T-cell (primary cell): Measurements from ENCODE around the gene NUP98. TPM values are rescaled to one million over a fixed set of nuclear protein-coding genes. Genes with fewer than 3 reads are reported as not detected.

Source experiments
- ATAC-seq, 4 experiments: fragments of 200-7000 bp in 3 of 4; fragments of 150-1000 bp in 1 of 4; cut with Tn5 transposase; replicated peaks in 1 of 4; 1 replicate in 3 of 4; 2 replicates in 1 of 4; pipeline ENCODE4 v1.10.0; 2021; ENCODE audit warnings: moderate library complexity in 3 of 4, mild to moderate bottlenecking in 2 of 4, moderate number of reproducible peaks in 1 of 4
- CTCF ChIA-PET, 2 donors: fragments of 300-600 bp; sonication (Branson Sonifier 250); formaldehyde crosslinking; loops; one replicate each; lab custom pipeline; 2022; ENCODE audit warnings: antibody characterized with exemption in 2 of 2; lab: Charles Lee
- POLR2A ChIA-PET, 2 donors: fragments of 300-600 bp; sonication (Branson Sonifier 250); formaldehyde crosslinking; loops; one replicate each; lab custom pipeline; 2022; ENCODE audit warnings: antibody characterized with exemption in 2 of 2; lab: Charles Lee
- DNase-seq, 35 experiments: peaks; one replicate each; pipeline versions ENCODE4 v3.0.0 to v3.0.0-alpha.2; 2013 to 2023
- H3K27ac ChIP-seq: one replicate; pipeline ENCODE4 v1.5.1; 2013; ENCODE audit warnings: low read length
- H3K27me3 ChIP-seq, 2 experiments: replicated peaks in 1 of 2; 1 replicate in 1 of 2; 2 replicates in 1 of 2; pipeline versions ENCODE4 v1.6.1 to v1.7.0; 2013; ENCODE audit warnings: low read length in 1 of 2, mixed read lengths in 1 of 2; ENCODE audit not compliant: control insufficient read depth in 2 of 2, insufficient read depth in 2 of 2; ENCODE audit errors: extremely low read depth in 1 of 2
- H3K36me3 ChIP-seq, 2 donors: 1 replicate in 1 of 2; 2 replicates in 1 of 2; pipeline versions ENCODE4 v1.6.1 to v1.7.0; 2013; ENCODE audit warnings: low read length in 1 of 2; ENCODE audit not compliant: control insufficient read depth in 2 of 2, insufficient read depth in 1 of 2; ENCODE audit errors: extremely low read depth in 1 of 2
- H3K4me1 ChIP-seq, 2 experiments: 1 replicate in 1 of 2; 2 replicates in 1 of 2; pipeline versions ENCODE4 v1.6.1 to v1.7.0; 2013; ENCODE audit warnings: low read length in 2 of 2, mixed read lengths in 1 of 2; ENCODE audit not compliant: insufficient read depth in 2 of 2, control insufficient read depth in 1 of 2; ENCODE audit errors: extremely low read depth in 1 of 2
- H3K4me3 ChIP-seq, 2 donors: 1 replicate in 1 of 2; 2 replicates in 1 of 2; pipeline versions ENCODE4 v1.5.1 to v1.7.0; 2013; ENCODE audit warnings: mild to moderate bottlenecking in 2 of 2, low read length in 1 of 2, moderate library complexity in 1 of 2; ENCODE audit not compliant: control insufficient read depth in 1 of 2; ENCODE audit errors: extremely low read depth in 1 of 2
- H3K9me3 ChIP-seq: 2 replicates; pipeline ENCODE4 v1.7.0; 2013
- H3K27ac Mint-ChIP-seq, 2 donors: one replicate each; pipeline ENCODE4 v1.8.0; 2020 to 2021; ENCODE audit warnings: mild to moderate bottlenecking in 2 of 2, mixed read lengths in 2 of 2
- H3K27me3 Mint-ChIP-seq, 2 donors: one replicate each; pipeline ENCODE4 v1.8.0; 2021 to 2022; ENCODE audit warnings: mixed read lengths in 2 of 2
- H3K36me3 Mint-ChIP-seq: one replicate; pipeline ENCODE4 v1.8.0; 2021; ENCODE audit warnings: mixed read lengths
- H3K4me1 Mint-ChIP-seq, 3 donors: one replicate each; pipeline ENCODE4 v1.8.0; 2020 to 2022; ENCODE audit warnings: mixed read lengths in 3 of 3, mild to moderate bottlenecking in 1 of 3
- H3K4me3 Mint-ChIP-seq, 3 donors: one replicate each; pipeline ENCODE4 v1.8.0; 2020 to 2022; ENCODE audit warnings: mild to moderate bottlenecking in 3 of 3, mixed read lengths in 3 of 3, moderate library complexity in 3 of 3
- H3K9me3 Mint-ChIP-seq, 3 donors: one replicate each; pipeline ENCODE4 v1.8.0; 2020 to 2022; ENCODE audit warnings: mixed read lengths in 3 of 3
- WGBS: methylation state at CpG from one replicate; pipeline ENCODE4 v1.1.5; 2013; ENCODE audit warnings: missing lambda C conversion rate; ENCODE audit not compliant: insufficient coverage; 5-methylcytosine and 5-hydroxymethylcytosine counted together
- total RNA-seq, 35 experiments: library from RNA in 6 of 35; stranded (reverse) in 6 of 35; fragments of 120-200 nt in 1 of 35; gene quantifications; one replicate each; pipeline versions ENCODE4 v1.2.1 to v1.2.4 and lab custom pipeline; 2013 to 2026

NUP98 gene
- total RNA-seq, 5 donors from 2014 or later (not counting 1 experiment from before 2014, with no cell fraction given) = 89.1 to 105 (median 102) TPM

GRCh38 chr11:3737386-3737933 is 59.9 kb downstream of the NUP98 start:
- ATAC-seq (no peak), DNase-seq (no peak)
- Histone ChIP-seq H3K36me3 (peaks cover 4 to 71% of the 10 kb centered on the region in 2 donors), H3K4me1 (peaks cover 0 to 2% of the 10 kb centered on the region in 2 experiments), H3K27me3 (no peaks in the 10 kb centered on the region), H3K9me3 (no peaks in the 10 kb centered on the region), H3K4me3 (no peak overlapping the region), H3K27ac (no peak overlapping the region)
- no peak overlapping the region for H3K27ac Mint-ChIP-seq
- H3K27me3 Mint-ChIP-seq = no peaks in the 10 kb centered on the region
- 100% methylated on average over 2 of the region's 11 CpGs for WGBS
- peaks cover 39% of the 10 kb centered on the region for H3K36me3 Mint-ChIP-seq
- no peak overlapping the region for H3K4me3 Mint-ChIP-seq
- peaks cover 10 to 12% (median 10%) of the 10 kb centered on the region in 3 donors for H3K4me1 Mint-ChIP-seq
- ChIA-PET POLR2A (no interaction called here), CTCF (no interaction called here)
- H3K9me3 Mint-ChIP-seq = no peaks in the 10 kb centered on the region

- ATAC-seq (no peak), DNase-seq (no peak)
- H3K27me3 ChIP-seq = no peaks in the 10 kb centered on the region
- Mint-ChIP-seq H3K27ac (no peak overlapping the region), H3K4me1 (peaks cover 10 to 13% (median 11%) of the 10 kb centered on the region in 3 donors), H3K36me3 (peaks cover 40% of the 10 kb centered on the region), H3K9me3 (no peaks in the 10 kb centered on the region), H3K4me3 (no peak overlapping the region), H3K27me3 (no peaks in the 10 kb centered on the region)
- POLR2A ChIA-PET = no interaction called here
- no peak overlapping the region for H3K27ac ChIP-seq
- no peak overlapping the region for H3K4me3 ChIP-seq
- H3K36me3 ChIP-seq = peaks cover 7 to 71% of the 10 kb centered on the region in 2 donors
- peaks cover 0 to 2% of the 10 kb centered on the region in 2 experiments for H3K4me1 ChIP-seq
- CTCF ChIA-PET = no interaction called here
- H3K9me3 ChIP-seq = no peaks in the 10 kb centered on the region
Observed at GRCh38 chr11:3736816-3737215, 60.5 kb downstream of the NUP98 start.

GRCh38 chr11:3735827-3736226 is 61.5 kb downstream of the NUP98 start:
- Mint-ChIP-seq H3K27me3 (no peaks in the 10 kb centered on the region), H3K9me3 (no peaks in the 10 kb centered on the region), H3K27ac (no peak overlapping the region), H3K4me1 (peaks cover 10 to 13% (median 11%) of the 10 kb centered on the region in 3 donors), H3K4me3 (no peak overlapping the region), H3K36me3 (peaks cover 40% of the 10 kb centered on the region)
- H3K4me1 ChIP-seq = peaks cover 0 to 2% of the 10 kb centered on the region in 2 experiments
- no peak for DNase-seq
- H3K36me3 ChIP-seq = peaks cover 7 to 73% of the 10 kb centered on the region in 2 donors
- CTCF ChIA-PET = interaction anchor here in 1 of 2 donors (0.5 kb wide), 1 partner anchor 13 kb away, joined by 4 read pairs; no protein-coding TSS in a partner anchor
- POLR2A ChIA-PET = no interaction called here
- ATAC-seq = no peak
- H3K27ac ChIP-seq = no peak overlapping the region
- H3K9me3 ChIP-seq = no peaks in the 10 kb centered on the region
- no peak overlapping the region for H3K4me3 ChIP-seq
- H3K27me3 ChIP-seq = no peaks in the 10 kb centered on the region
- no CpG with 5 or more reads among the region's 4 CpGs for WGBS

- no peaks in the 10 kb centered on the region for H3K9me3 Mint-ChIP-seq
- no peak overlapping the region for H3K4me3 Mint-ChIP-seq
- Histone ChIP-seq H3K27me3 (no peaks in the 10 kb centered on the region), H3K4me3 (no peak overlapping the region), H3K9me3 (no peaks in the 10 kb centered on the region), H3K36me3 (peaks cover 3 to 83% of the 10 kb centered on the region in 2 donors), H3K27ac (no peak overlapping the region), H3K4me1 (peaks cover 0 to 2% of the 10 kb centered on the region in 2 experiments)
- DNase-seq (no peak), ATAC-seq (no peak)
- H3K27ac Mint-ChIP-seq = peak overlapping the region; percentile 28 to 58
- peaks cover 60% of the 10 kb centered on the region for H3K36me3 Mint-ChIP-seq
- WGBS = 47% methylated on average over 2 of the region's 8 CpGs
- ChIA-PET CTCF (interaction anchor here in 1 of 2 donors (0.7 kb wide), 1 partner anchor 257 kb away, joined by 3 read pairs; no protein-coding TSS in a partner anchor), POLR2A (interaction anchor here in 1 of 2 donors (0.6 kb wide), 1 partner anchor 41 kb away, joined by 3 read pairs; no protein-coding TSS in a partner anchor)
- H3K4me1 Mint-ChIP-seq = peaks cover 10 to 19% (median 16%) of the 10 kb centered on the region in 3 donors
- no peaks in the 10 kb centered on the region for H3K27me3 Mint-ChIP-seq
Observed at GRCh38 chr11:3732671-3733436, 64.5 kb downstream of the NUP98 start.

- ChIA-PET CTCF (interaction anchor here in 1 of 2 donors (0.7 kb wide), 1 partner anchor 350 kb away, joined by 5 read pairs; no protein-coding TSS in a partner anchor), POLR2A (interaction anchor here in 1 of 2 donors (0.6 kb wide), 1 partner anchor 12 kb away, joined by 3 read pairs; no protein-coding TSS in a partner anchor)
- no peaks in the 10 kb centered on the region for H3K4me1 ChIP-seq
- no peak overlapping the region for H3K4me3 ChIP-seq
- no peak overlapping the region for H3K4me3 Mint-ChIP-seq
- no peak overlapping the region for H3K27ac ChIP-seq
- WGBS = no CpG with 5 or more reads among the region's 6 CpGs
- peaks cover 0 to 6% (median under 1%) of the 10 kb centered on the region in 3 donors for H3K4me1 Mint-ChIP-seq
- ATAC-seq (no peak), DNase-seq (no peak)
- H3K36me3 Mint-ChIP-seq = peaks cover 57% of the 10 kb centered on the region
- peaks cover 20 to 89% of the 10 kb centered on the region in 2 donors for H3K36me3 ChIP-seq
- H3K9me3 ChIP-seq = no peaks in the 10 kb centered on the region
- H3K27me3 ChIP-seq = no peaks in the 10 kb centered on the region
- H3K27ac Mint-ChIP-seq = no peak overlapping the region
- no peaks in the 10 kb centered on the region for H3K27me3 Mint-ChIP-seq
- H3K9me3 Mint-ChIP-seq = no peaks in the 10 kb centered on the region
Observed at GRCh38 chr11:3723014-3723708, 74.2 kb downstream of the NUP98 start.

- CTCF ChIA-PET = interaction anchor here in 1 of 2 donors (0.6 kb wide), 1 partner anchor 732 kb away, joined by 3 read pairs; no protein-coding TSS in a partner anchor
- peaks cover 18 to 89% of the 10 kb centered on the region in 2 donors for H3K36me3 ChIP-seq
Observed at GRCh38 chr11:3722100-3722499, 75.3 kb downstream of the NUP98 start.

More at GRCh38 chr11:3722100-3722499, 75.3 kb downstream of the NUP98 start:
- Mint-ChIP-seq H3K27ac (no peak overlapping the region), H3K27me3 (no peaks in the 10 kb centered on the region), H3K9me3 (no peaks in the 10 kb centered on the region), H3K36me3 (peaks cover 59% of the 10 kb centered on the region), H3K4me3 (no peak overlapping the region), H3K4me1 (peaks cover 0 to 6% (median 0%) of the 10 kb centered on the region in 3 donors)
- Histone ChIP-seq H3K4me1 (no peaks in the 10 kb centered on the region), H3K27ac (no peak overlapping the region), H3K27me3 (no peaks in the 10 kb centered on the region), H3K9me3 (no peaks in the 10 kb centered on the region), H3K4me3 (no peak overlapping the region)
- DNase-seq = no peak
- WGBS = no CpG with 5 or more reads among the region's 2 CpGs
- POLR2A ChIA-PET = interaction anchor here in 1 of 2 donors (0.6 kb wide), 1 partner anchor 30 kb away, joined by 4 read pairs; no protein-coding TSS in a partner anchor
- no peak for ATAC-seq
